ENCODE data around the gene PHIP.

Gene PHIP

GRCh38 chr6:79009819-79010218 is 68.2 kb downstream of the PHIP start:
- DNase-seq (ENCODE audit: low spot score) = no peak

DNA sequence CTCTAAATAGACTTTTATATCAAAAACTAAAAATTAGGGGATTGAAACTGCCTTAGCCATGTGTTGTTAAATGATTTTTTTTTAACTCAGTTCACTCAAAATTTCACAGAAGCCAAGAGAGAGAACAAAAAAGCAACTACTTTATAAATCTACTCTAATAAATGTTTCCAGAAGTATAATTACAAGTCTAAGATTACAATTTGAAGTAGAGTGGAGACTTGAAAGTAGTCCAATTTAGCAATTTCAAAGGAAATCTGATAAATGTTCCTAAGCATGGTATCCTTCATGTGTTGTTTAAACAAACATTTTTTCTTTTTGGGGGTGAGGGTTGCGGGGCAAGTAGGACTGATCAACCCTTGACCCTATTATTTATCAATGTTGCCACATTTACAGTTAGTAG is 72.6 kb downstream of the PHIP start:
- DNase-seq (ENCODE audit: low spot score) = no peak

DNA sequence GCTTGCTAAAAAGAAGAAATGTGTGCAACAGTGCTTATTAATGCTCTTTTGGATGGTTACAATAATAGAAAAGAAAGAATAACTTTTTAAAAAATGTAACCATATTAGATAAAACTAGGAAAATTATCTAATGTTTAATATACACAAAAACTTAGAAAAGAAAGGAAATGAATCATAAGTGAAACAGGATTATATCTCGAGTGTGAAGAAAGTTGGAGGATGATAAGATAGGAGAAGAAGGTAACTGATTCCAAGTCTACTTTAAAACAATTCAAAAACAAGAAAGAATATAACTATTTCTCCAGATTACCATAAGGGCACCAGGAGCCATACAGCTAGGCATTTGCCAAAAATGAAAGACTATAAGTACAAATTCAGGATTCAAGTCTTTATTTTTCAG is 73.0 kb downstream of the PHIP start:
- no peak for DNase-seq (ENCODE audit: low spot score)

DNA sequence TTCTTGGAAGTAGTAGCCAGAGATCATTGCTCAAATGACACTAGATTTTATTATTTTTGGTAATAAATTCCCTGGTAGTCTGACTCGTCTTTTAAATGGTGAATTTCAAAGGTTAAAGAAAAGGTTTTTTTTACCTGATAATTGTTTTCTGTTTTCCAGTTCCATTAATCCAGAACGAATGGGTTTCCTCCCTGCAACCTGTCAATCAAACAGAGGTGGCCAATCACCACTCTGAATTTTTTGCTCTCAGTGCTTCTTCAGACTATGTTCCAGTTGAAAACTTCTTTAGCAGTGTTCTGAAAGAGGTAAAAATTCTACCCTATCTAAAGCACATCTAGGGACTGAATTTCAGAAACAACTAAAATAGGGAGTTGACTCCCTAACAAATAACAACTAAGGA is 73.8 kb downstream of the PHIP start:
- no peak for DNase-seq (ENCODE audit: low spot score)

GRCh38 chr6:79001415-79001814 is 76.6 kb downstream of the PHIP start:
- no peak for DNase-seq (ENCODE audit: low spot score)

- DNase-seq (ENCODE audit: low spot score) = no peak
Observed at GRCh38 chr6:78999737-79000136, 78.3 kb downstream of the PHIP start.

DNA sequence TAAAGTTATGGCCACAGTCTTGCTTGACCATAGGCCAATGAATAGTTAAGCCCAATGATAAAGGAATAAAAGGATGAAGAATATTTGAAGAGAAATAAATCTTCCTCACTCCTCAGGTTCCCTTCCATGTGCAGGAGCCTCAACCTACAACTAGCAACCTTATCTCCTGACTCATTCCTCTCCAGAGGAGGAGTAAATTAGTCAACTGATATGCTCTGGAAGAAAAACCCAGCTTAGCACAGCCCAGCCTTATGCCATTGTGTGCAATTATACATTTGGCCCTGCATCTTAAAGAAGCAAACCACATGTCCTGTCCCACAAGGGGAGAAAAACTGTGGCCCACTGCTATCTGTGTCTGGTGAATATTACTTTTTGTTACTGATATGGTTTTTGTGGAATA is 82.1 kb downstream of the PHIP start:
- DNase-seq (ENCODE audit: low spot score) = no peak

DNA sequence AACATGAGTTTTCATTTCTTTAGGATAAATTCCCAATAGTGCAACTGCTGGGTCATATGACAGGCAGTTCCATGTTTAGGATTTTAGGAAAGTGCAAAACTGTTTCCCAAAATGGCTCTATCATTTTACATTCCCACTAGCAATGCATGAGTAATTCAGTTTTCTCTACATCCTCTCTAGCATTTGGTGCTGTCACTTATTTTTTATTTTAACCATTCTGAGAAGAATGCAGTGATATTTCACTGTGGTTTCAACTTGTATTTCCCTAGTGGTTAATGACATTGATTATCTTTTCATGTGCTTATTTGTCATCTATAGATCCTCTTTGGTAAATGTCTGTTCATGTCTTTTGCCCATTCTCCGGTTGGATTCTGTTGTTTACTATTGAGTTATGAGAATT is 82.7 kb downstream of the PHIP start:
- no peak for DNase-seq (ENCODE audit: low spot score)

DNA sequence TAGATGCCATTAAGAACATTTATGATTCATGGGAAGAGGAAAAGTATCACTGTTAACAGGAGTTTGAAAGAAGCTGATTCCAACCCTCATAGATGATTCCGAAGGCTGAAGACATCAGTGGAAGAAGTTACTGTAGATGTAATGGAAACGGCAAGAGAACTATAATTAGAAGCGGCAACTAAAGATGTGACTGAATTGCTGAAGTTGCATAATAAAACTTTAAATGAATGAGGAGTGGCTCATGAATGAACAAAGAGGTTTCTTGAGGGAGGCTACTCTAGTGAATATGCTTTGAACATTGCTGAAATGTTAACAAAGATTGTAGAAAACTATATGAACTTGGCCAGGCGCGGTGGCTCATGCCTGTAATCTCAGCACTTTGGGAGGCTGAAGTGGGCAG is 84.1 kb downstream of the PHIP start:
- DNase-seq (ENCODE audit: low spot score) = no peak

GRCh38 chr6:78989191-78989590 is 88.9 kb downstream of the PHIP start:
- DNase-seq (ENCODE audit: low spot score) = no peak

GRCh38 chr6:78986161-78986560 is 91.9 kb downstream of the PHIP start:
- DNase-seq (ENCODE audit: low spot score) = no peak

GRCh38 chr6:78984225-78984950 is 93.7 kb downstream of the PHIP start:
- DNase-seq (ENCODE audit: low spot score) = no peak

GRCh38 chr6:78967191-78967590 is 110.9 kb downstream of the PHIP start:
- DNase-seq (ENCODE audit: low spot score) = no peak

GRCh38 chr6:78966542-78966941 is 111.5 kb downstream of the PHIP start:
- DNase-seq (ENCODE audit: low spot score) = no peak

GRCh38 chr6:78962448-78962847 is 115.6 kb downstream of the PHIP start:
- no peak for DNase-seq (ENCODE audit: low spot score)

GRCh38 chr6:78954740-78955139 is 123.3 kb downstream of the PHIP start:
- DNase-seq (ENCODE audit: low spot score) = no peak

DNA sequence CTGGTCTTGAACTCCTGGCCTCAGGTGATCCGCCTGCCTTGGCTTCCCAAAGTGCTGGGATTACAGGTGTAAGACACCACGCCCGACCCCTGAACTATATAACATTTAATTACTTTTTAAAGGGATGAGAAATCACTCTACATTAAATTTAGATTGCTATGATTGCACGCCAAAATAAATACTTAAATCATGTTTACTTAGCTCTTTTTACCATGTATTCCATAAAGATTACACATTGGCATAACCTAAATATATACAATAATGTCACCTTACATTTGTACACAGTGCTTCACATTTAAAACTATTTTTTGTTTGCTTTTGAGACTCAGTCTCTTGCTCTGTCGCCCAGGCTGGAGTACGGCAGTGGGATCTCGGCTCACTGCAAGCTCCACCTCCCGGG is 124.3 kb downstream of the PHIP start:
- no peak for DNase-seq (ENCODE audit: low spot score)

DNA sequence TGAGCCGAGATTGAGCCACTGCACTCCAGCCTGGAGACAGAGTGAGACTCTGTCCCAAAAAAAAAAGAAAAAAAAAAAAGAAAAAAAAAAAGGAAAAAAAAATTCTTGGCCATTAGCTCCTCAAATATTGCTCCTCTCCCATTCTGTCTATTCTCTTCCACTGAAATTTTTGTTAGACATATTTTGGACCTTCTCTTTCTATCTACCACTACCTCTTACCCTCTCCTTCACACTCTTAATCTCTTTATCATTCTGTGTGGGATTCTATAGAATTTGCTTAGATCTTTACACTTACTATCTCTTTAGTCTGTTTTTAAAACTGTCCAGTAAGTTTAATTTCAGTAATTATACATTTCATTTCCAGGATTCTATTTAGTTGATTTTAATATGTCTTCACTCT is 125.7 kb downstream of the PHIP start:
- DNase-seq (ENCODE audit: low spot score) = no peak

DNA sequence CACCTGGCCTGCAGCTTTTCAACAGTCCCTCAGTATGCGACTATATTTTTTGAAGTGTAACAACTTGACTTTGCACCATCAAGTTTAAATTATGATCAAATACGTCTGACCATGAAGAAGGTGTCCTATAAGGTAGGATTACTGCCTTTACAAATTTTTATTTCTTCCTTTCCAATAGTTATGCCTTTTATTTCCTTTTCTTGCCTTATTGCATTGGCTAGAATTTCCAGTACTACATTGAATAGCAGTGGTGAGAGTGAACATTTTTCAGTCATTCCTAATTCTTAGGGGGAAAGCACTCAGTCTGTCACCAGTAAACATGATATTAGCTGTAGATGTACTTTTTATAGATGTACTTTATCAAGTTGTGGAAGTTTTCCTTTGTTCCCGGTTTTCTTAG is 129.3 kb downstream of the PHIP start:
- DNase-seq (ENCODE audit: low spot score) = no peak

- DNase-seq (ENCODE audit: low spot score) = no peak
Observed at GRCh38 chr6:78947962-78948361, 130.1 kb downstream of the PHIP start.

DNA sequence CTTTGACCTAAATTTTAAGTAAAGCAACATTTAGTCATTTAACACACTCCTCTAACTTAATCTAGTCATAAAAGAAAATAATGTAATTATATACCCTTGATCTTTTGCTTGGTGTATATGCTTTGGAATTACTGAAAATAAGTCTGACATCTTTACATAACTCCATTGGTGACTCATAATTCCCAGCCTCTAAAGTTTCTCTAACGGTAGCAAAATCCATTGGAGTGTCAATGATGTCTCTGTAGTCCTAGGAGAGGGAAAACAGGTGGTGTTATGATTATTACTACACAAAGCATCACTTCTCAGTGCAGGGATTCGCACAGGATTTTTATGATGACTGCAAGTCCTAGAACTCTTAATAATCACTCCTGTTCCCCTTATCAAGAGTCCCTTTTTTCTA is 130.5 kb downstream of the PHIP start:
- no peak for DNase-seq (ENCODE audit: low spot score)

DNA sequence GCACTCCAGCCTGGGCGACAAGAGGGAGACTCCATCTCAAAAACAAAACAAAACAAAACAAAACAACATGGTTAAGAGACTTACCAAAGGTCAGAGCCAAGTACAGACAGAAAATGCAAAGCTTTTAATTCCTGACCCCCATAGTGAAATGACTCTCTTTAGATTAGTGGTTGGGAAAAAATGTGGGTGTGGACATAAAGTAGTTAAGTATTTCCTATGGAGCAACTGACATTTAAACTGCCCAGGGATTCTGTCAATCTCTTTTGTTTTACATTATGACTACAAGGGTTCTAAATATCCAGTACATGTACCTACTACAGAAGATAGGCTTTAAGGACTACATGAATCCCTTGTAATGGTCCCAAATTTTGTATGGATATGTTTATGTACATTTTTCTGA is 135.6 kb downstream of the PHIP start:
- DNase-seq (ENCODE audit: low spot score) = no peak

DNA sequence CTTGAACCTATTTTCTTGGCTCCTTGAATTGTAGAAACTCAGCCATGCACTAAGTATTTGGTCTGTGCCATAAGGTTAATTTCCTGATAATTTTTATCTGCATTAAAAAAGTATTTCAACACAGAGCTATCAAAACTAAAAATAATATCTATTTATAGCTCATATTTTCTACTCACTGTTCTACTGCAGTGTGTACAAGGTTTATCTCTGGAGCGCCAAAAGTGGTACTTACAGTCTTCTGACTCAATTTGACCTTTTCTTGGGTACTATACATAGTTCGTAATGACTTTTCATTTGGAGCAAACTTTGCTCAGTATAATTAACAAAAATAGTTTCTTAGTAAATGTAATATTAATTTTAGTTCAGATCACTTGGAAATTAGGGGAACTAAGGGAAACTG is 141.5 kb downstream of the PHIP start:
- DNase-seq (ENCODE audit: low spot score) = no peak

DNA sequence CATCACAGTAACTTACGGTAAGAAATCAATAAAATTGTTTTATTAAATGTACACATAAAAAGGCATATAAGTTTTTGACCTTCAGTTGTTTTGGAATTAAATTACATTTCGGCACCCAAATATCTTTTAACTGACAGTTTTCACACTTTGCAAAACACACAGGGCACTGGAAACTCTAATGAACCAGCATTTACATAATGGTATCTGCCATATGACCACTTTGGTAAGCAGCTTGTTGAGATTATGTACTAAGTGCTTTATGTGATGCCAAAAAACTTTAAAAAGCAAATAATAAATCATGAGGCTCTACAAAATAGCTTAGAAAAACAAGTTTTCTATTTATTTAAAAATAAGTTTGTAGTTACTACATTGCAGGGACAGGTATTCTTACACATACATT is 142.5 kb downstream of the PHIP start:
- no peak for DNase-seq (ENCODE audit: low spot score)

DNA sequence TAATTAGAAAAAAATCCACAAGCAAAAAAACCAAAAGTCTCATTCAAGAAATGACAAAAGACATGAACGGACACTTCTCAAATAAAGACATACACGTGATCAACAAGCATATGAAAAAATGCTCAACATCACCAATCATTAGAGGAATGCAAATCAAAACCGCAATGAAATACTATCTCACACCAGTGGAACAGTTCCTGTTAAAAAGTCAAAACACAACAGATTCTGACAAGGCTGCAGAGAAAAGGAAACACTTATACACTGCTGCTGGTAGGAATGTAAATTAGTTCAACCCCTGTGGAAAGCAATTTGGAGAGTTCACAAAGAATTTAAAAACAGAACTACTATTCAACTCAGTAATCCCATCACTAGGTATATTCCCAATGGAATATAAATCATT is 152.7 kb downstream of the PHIP start:
- no peak for DNase-seq (ENCODE audit: low spot score)
